ENCODE results near the gene DGCR8. TPM values are rescaled to one million over a fixed set of nuclear protein-coding genes. Genes with fewer than 3 reads are reported as not detected.

Gene DGCR8
- total and polyA plus RNA-seq, 11 donors: 8.8 to 22.1 (median 13.0) TPM

DNA sequence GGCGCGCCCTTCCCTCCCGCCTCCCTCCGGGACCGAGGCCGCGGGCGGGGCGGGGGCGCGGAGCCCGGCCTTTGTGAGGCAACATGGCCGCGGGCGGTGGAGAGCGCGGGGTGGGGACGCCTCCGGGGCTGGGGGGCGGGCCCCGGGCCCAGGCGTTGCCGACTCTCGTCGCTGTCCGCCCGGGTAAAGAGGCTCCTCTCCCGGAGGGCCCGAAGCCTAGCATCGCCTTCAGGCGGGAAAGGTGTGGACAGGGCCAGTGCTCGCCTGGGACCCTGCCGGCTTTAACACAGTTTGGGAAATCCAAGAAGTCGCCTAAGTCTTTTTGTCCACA is 369 bp downstream of the DGCR8 start:
- intact Hi-C loops (cut with DNase I): loop anchor here in 6 of 10 donors (1.0 to 10.0 kb wide), 8 partner anchors 36 to 116 kb away; partner anchors contain the start of genes TRMT2A (in 4 of the 6), RANBP1 (in 3 of the 6) and TANGO2 (in 3 of the 6)
- ATAC-seq (peak; percentile 25 to 58 (median 52)), DNase-seq (peak; percentile 59 to 79 (median 70))
- 0 to 1% (median 0%) methylated on average over 1 to 34 of the region's 34 CpGs for WGBS, 4 donors
- Histone ChIP-seq H3K4me3 (peak overlapping the region; percentile 48 to 92 (median 84)), H3K4me1 (peaks cover 3 to 55% (median 46%) of the 10 kb centered on the region in 12 donors), H3K9me3 (no peaks in the 10 kb centered on the region), H3K36me3 (peaks cover 0 to 3% (median 0%) of the 10 kb centered on the region in 9 donors), H3K27ac (peak overlapping the region; percentile 75 to 94 (median 86)), H3K27me3 (no peaks in the 10 kb centered on the region)
- TF ChIP-seq, protein P1, sequence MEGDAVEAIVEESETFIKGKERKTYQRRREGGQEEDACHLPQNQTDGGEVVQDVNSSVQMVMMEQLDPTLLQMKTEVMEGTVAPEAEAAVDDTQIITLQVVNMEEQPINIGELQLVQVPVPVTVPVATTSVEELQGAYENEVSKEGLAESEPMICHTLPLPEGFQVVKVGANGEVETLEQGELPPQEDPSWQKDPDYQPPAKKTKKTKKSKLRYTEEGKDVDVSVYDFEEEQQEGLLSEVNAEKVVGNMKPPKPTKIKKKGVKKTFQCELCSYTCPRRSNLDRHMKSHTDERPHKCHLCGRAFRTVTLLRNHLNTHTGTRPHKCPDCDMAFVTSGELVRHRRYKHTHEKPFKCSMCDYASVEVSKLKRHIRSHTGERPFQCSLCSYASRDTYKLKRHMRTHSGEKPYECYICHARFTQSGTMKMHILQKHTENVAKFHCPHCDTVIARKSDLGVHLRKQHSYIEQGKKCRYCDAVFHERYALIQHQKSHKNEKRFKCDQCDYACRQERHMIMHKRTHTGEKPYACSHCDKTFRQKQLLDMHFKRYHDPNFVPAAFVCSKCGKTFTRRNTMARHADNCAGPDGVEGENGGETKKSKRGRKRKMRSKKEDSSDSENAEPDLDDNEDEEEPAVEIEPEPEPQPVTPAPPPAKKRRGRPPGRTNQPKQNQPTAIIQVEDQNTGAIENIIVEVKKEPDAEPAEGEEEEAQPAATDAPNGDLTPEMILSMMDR (IDR thresholded peaks at IDR 0.05): no peak
- TF ChIP-seq POLR2A (IDR thresholded peaks at IDR 0.05): no peak

DNA sequence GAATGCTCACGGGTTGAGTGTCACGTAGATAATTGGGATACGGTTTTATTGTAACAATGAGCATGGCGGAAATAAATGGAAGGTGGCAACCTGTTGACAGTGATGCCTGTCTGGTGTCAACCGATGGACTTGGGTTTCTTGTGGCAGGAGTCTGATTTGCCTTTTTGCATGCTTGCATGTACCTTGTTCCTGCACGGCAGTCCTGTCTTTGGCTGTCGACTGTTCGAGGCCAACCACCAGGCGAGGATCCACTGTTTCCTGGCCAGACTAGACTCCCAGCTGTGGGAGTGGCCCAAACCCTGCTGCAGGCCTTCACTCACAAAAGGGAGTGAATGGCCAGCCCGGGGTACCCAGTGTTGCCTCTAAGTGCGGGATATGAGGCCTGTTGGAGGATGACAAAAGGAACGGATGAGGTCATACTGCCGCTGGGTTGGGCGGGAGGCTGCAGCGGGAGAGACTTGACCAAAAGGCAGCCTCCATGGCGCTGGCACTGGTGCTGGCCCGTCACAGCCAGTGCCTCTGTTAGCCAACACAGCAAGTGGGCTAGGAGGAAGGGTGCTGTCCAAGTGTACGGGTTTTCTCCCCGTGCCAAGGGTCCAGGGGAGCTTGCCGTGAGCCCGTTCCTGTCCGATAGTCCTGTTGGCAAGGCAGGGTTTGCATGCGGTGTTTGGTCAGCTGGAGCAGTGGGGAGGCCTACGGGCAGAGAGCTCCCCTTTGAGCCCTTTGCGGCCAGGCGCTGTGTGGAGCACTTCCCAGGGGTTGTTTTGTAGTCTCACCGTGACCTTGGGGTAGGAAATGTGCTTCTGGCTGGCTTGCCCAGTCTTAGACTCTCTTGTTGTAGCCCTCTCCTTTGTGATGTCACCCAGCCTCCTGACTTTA is 974 bp downstream of the DGCR8 start:
- H3K36me3 ChIP-seq: peaks cover 0 to 9% (median 6%) of the 10 kb centered on the region in 9 donors
- peak overlapping the region; percentile 75 to 94 (median 86) for H3K27ac ChIP-seq
- peak in 2 of 5 donors; percentile 45 to 52 for DNase-seq
- WGBS, 4 donors: 1 to 14% (median 9%) methylated on average over 20 to 27 of the region's 27 CpGs
- peak in 2 of 4 donors; percentile 3 to 7 for ATAC-seq
- peaks cover 3 to 58% (median 46%) of the 10 kb centered on the region in 12 donors for H3K4me1 ChIP-seq
- peak overlapping the region; percentile 48 to 92 (median 84) for H3K4me3 ChIP-seq
- H3K27me3 ChIP-seq: no peaks in the 10 kb centered on the region
- TF ChIP-seq, protein P1 (IDR thresholded peaks at IDR 0.05): no peak
- no peak for TF ChIP-seq POLR2A (IDR thresholded peaks at IDR 0.05)
- no peaks in the 10 kb centered on the region for H3K9me3 ChIP-seq
- intact Hi-C loops (cut with DNase I): loop anchor here in 6 of 10 donors (1.0 to 10.0 kb wide), 8 partner anchors 36 to 116 kb away; partner anchors contain the start of genes TRMT2A (in 4 of the 6), RANBP1 (in 3 of the 6) and TANGO2 (in 3 of the 6)

DNA sequence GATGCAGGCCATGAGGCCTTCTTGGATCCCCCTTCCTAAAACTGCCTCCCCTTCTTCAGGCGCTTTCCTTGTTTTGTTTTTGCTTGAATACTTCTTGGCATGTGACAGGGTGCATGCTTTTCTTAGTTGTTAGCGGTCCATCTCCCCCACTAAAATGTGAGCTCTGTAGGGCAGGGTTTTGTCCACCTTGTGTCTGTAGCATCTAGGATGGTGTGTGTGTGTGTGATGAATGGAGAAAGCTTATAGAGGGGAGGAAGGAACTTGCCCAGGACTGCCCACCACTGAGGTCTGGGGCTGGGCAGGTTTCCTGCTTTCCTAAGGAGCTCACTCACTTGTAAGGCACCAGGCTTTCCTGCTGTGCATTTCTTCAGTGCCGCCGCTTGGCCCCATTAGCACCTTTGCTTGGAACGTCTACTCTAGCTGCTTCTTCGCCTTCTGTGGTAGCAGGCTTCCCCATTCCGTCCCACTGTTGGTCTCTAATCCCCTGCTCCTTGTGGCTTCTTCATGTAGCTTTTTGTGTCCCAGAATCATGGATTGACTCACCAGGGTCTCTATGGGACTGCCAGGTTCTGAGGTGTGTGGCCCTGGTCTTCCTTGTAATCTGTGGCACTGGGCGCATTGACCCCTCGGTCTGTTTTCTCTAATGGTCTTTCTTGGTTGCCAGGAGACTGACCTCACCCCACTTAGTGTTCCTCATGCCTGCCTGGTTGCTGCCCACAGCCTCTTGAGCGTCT is 3.3 kb downstream of the DGCR8 start:
- no peak for TF ChIP-seq POLR2A (IDR thresholded peaks at IDR 0.05)
- TF ChIP-seq, protein P1 (IDR thresholded peaks at IDR 0.05): no peak
- H3K36me3 ChIP-seq: peaks cover 3 to 32% (median 28%) of the 10 kb centered on the region in 9 donors
- H3K4me1 ChIP-seq: peaks cover 3 to 58% (median 46%) of the 10 kb centered on the region in 12 donors
- DNase-seq: peak in 2 of 5 donors; percentile 13 to 14
- H3K27me3 ChIP-seq: no peaks in the 10 kb centered on the region
- WGBS, 4 donors: 80 to 90% (median 84%) methylated on average over 10 of the region's 10 CpGs
- ATAC-seq: no peak
- intact Hi-C loops (cut with DNase I): loop anchor here in 6 of 10 donors (5.0 to 10.0 kb wide), 6 partner anchors 34 to 119 kb away; partner anchors contain the start of genes TANGO2 (in 3 of the 6), RANBP1 (in 1 of the 6) and TRMT2A (in 1 of the 6)
- no peak overlapping the region for H3K27ac ChIP-seq
- no peak overlapping the region for H3K4me3 ChIP-seq
- H3K9me3 ChIP-seq: no peaks in the 10 kb centered on the region
